GM12878 (cell line): ENCODE measurements around the gene ARAP2. TPM values are rescaled to one million over a fixed set of nuclear protein-coding genes. Genes with fewer than 3 reads are reported as not detected.

Experiments
- ATAC-seq: fragments of 200-7000 bp; cut with Tn5 transposase; 3 replicates; pipeline ENCODE4 v1.9.1; 2020; ENCODE audit warnings: mild to moderate bottlenecking, moderate library complexity
- BruUV-seq: library from RNA; stranded (reverse); fragments of 400-500 nt; replicated peaks from 2 replicates; lab custom pipeline; 2021; lab: Mats Ljungman, UMichigan
- CTCF ChIA-PET: fragments of 300-600 bp; sonication (Branson Sonifier 250); formaldehyde crosslinking; extraction: SDS; loops from one replicate; lab custom pipeline; 2021; ENCODE audit warnings: inconsistent platforms; lab: Yijun Ruan, JAX
- POLR2A ChIA-PET: fragments of 350-600 bp; formaldehyde crosslinking; extraction: SDS; loops from one replicate; lab custom pipeline; 2021; ENCODE audit warnings: inconsistent platforms; lab: Charles Lee
- RAD21 ChIA-PET: fragments of 300-600 bp; sonication (Branson Sonifier 250); formaldehyde crosslinking; loops from one replicate; lab custom pipeline; 2023; ENCODE audit warnings: antibody characterized with exemption; ENCODE audit not compliant: unreplicated experiment; lab: Charles Lee
- SMC1A ChIA-PET: fragments of 300-600 bp; sonication (Branson Sonifier 250); formaldehyde crosslinking; loops from one replicate; lab custom pipeline; 2023; ENCODE audit not compliant: unreplicated experiment, uncharacterized antibody; lab: Charles Lee
- DNase-seq: peaks from one replicate; pipeline ENCODE4 v3.0.0-alpha.2; 2011; ENCODE audit warnings: low read depth, low spot score
- FAIRE-seq: peaks from 3 replicates; lab custom pipeline; 2011; peaks lifted over from hg19 to GRCh38; lab: Jason Lieb, UNC
- H2AFZ ChIP-seq: 2 replicates; pipeline ENCODE4 v1.6.0; 2011; ENCODE audit warnings: low read depth, low read length, control low read depth; ENCODE audit not compliant: control insufficient read depth
- H3K27ac ChIP-seq: 2 replicates; pipeline ENCODE4 v1.5.1; 2011; ENCODE audit warnings: control low read depth; ENCODE audit not compliant: control insufficient read depth, insufficient read depth
- H3K27me3 ChIP-seq, 2 experiments: replicated peaks in 1 of 2; 2 replicates each; pipeline versions ENCODE4 v1.6.0 to v1.6.1; 2011; ENCODE audit warnings: low read length in 1 of 2; ENCODE audit not compliant: control insufficient read depth in 2 of 2, insufficient read depth in 2 of 2
- H3K36me3 ChIP-seq, 2 experiments: 2 replicates each; pipeline ENCODE4 v1.5.1; 2011; ENCODE audit warnings: low read length in 1 of 2; ENCODE audit not compliant: control insufficient read depth in 2 of 2, insufficient read depth in 2 of 2
- H3K4me1 ChIP-seq: 2 replicates; pipeline ENCODE4 v1.6.1; 2011; ENCODE audit warnings: mild to moderate bottlenecking, low read length, moderate library complexity, mixed read lengths; ENCODE audit not compliant: control insufficient read depth, insufficient read depth
- H3K4me2 ChIP-seq: 2 replicates; pipeline ENCODE4 v1.6.0; 2011; ENCODE audit warnings: control low read depth; ENCODE audit not compliant: control insufficient read depth, insufficient read depth
- H3K4me3 ChIP-seq: fragments of 200-600 bp; sonication (generic); 2 replicates; pipeline ENCODE4 v1.5.1; 2016
- H3K79me2 ChIP-seq: 2 replicates; pipeline ENCODE4 v1.6.0; 2011; ENCODE audit warnings: low read length; ENCODE audit not compliant: control insufficient read depth, insufficient read depth
- H3K9ac ChIP-seq: 2 replicates; pipeline ENCODE4 v1.8.0; 2011; ENCODE audit warnings: low read length, control low read depth, mixed read lengths; ENCODE audit not compliant: control insufficient read depth, insufficient read depth
- H3K9me3 ChIP-seq: replicated peaks from 3 replicates; pipeline ENCODE4 v1.5.1; 2011; ENCODE audit warnings: mild to moderate bottlenecking, low read length; ENCODE audit not compliant: control insufficient read depth, insufficient read depth
- H4K20me1 ChIP-seq: 2 replicates; pipeline ENCODE4 v1.6.0; 2011; ENCODE audit not compliant: control insufficient read depth, insufficient read depth
- BHLHE40 ChIP-seq, 2 experiments: fragments of 450-650 bp in 1 of 2; IDR thresholded peaks; 2 replicates each; pipeline ENCODE4 v1.6.1; 2011 to 2017; ENCODE audit warnings: low read depth in 2 of 2, borderline replicate concordance in 1 of 2, improper control_type of control experiment in 1 of 2, low read length in 1 of 2, mild to moderate bottlenecking in 1 of 2
- DPF2 ChIP-seq: fragments of 450-650 bp; IDR thresholded peaks from 2 replicates; pipeline ENCODE4 v1.6.1; 2017; ENCODE audit warnings: mild to moderate bottlenecking
- EP300 ChIP-seq, 2 experiments: fragments of 150-350 bp in 1 of 2; IDR thresholded peaks; 2 replicates each; pipeline ENCODE4 v1.6.1; 2011 to 2012; ENCODE audit warnings: low read depth in 2 of 2, low read length in 2 of 2, borderline replicate concordance in 1 of 2, improper control_type of control experiment in 1 of 2, inconsistent platforms in 1 of 2; ENCODE audit not compliant: control insufficient read depth in 1 of 2
- ETV6 ChIP-seq, 2 experiments: fragments of 450-650 bp in 1 of 2; IDR thresholded peaks in 1 of 2; conservative IDR thresholded peaks in 1 of 2; 2 replicates each; pipeline ENCODE4 v1.6.1; 2014; ENCODE audit warnings: antibody characterized with exemption in 1 of 2, borderline replicate concordance in 1 of 2, low read depth in 1 of 2, mild to moderate bottlenecking in 1 of 2, moderate library complexity in 1 of 2
- KAT2A ChIP-seq: conservative IDR thresholded peaks from 2 replicates; pipeline ENCODE4 v1.6.1; 2011; ENCODE audit warnings: low read depth, low read length; ENCODE audit not compliant: control insufficient read depth
- KDM1A ChIP-seq: fragments of 200-600 bp; sonication (generic); IDR thresholded peaks from 2 replicates; pipeline ENCODE4 v1.6.1; 2016; ENCODE audit warnings: borderline replicate concordance
- POLR2A ChIP-seq: IDR thresholded peaks from 2 replicates; pipeline ENCODE4 v1.6.1; 2011; ENCODE audit warnings: low read depth, mild to moderate bottlenecking, low read length
- RAD51 ChIP-seq: fragments of 450-650 bp; IDR thresholded peaks from 2 replicates; pipeline ENCODE4 v1.6.1; 2016; ENCODE audit warnings: moderate library complexity, mild to moderate bottlenecking, inconsistent platforms
- SMARCA5 ChIP-seq: fragments of 450-650 bp; IDR thresholded peaks from 2 replicates; pipeline ENCODE4 v1.6.1; 2017; ENCODE audit warnings: mild to moderate bottlenecking
- SMC3 ChIP-seq: IDR thresholded peaks from 2 replicates; pipeline ENCODE4 v1.6.1; 2011; ENCODE audit warnings: low read length, improper control_type of control experiment, borderline replicate concordance
- TARDBP ChIP-seq: IDR thresholded peaks from 2 replicates; pipeline ENCODE4 v1.6.1; 2016; ENCODE audit warnings: borderline replicate concordance
- TCF7 ChIP-seq: IDR thresholded peaks from 2 replicates; pipeline ENCODE4 v1.6.1; 2014; ENCODE audit warnings: antibody characterized with exemption, borderline replicate concordance
- YY1 ChIP-seq: IDR thresholded peaks from 2 replicates; pipeline ENCODE4 v1.6.1; 2011; ENCODE audit warnings: low read depth, mild to moderate bottlenecking, low read length
- ZNF274 ChIP-seq: IDR thresholded peaks from one replicate; pipeline ENCODE4 v1.8.0; 2011; ENCODE audit not compliant: insufficient read length, insufficient read depth
- WGBS: methylation state at CpG from one replicate; pipeline ENCODE4 v1.1.6; 2016; ENCODE audit warnings: low lambda C conversion rate; ENCODE audit not compliant: insufficient replicate concordance, insufficient coverage; ENCODE audit errors: missing lambda C conversion rate; 5-methylcytosine and 5-hydroxymethylcytosine counted together
- in situ Hi-C: fragments of 300-500 bp; cut with MboI; formaldehyde crosslinking; loops from 9 replicates; pipeline ENCODE4 v1.14.3; 2018; ENCODE audit warnings: mixed read lengths
- intact Hi-C: fragments of 100-400 bp; cut with micrococcal nuclease; formaldehyde crosslinking; loops from one replicate; pipeline ENCODE4 v1.14.2; 2022; ENCODE audit not compliant: unreplicated experiment
- polyA plus RNA-seq, 11 experiments: library from polyadenylated mRNA; depleted of rRNA in 4 of 11; unstranded in 6 of 11; stranded (reverse) in 5 of 11; fragments of >200 nt; fragmentation: Nextera tagmentation in 4 of 11; fragmentation: Illumina TruSeq in 1 of 11; extraction: Ambion mirVana in 4 of 11; extraction: Trizol in 1 of 11; gene quantifications; 1 replicate in 1 of 11; 2 replicates in 10 of 11; pipeline versions ENCODE4 v1.2.1 to v1.2.3, GENCODE V29; 2011 to 2016; ENCODE audit warnings: inconsistent platforms in 2 of 11, missing spikeins in 2 of 11, low read depth in 1 of 11
- total RNA-seq, 4 experiments: library from RNA; depleted of rRNA in 3 of 4; stranded (reverse); fragments of >200 nt in 3 of 4; fragmentation: Illumina TruSeq in 1 of 4; extraction: Trizol in 1 of 4; gene quantifications; 2 replicates each; pipeline versions ENCODE4 v1.2.1 to v1.2.3, GENCODE V29; 2013 to 2021
- TF ChIP-seq, protein P1 (sequence below): fragments of 150-350 bp; IDR thresholded peaks from 2 replicates; pipeline ENCODE4 v1.6.1; 2014; ENCODE audit warnings: mild to moderate bottlenecking, low read depth, low read length

Gene ARAP2
- total and polyA plus RNA-seq, 10 of the 15 experiments (the other 5 are each of a cell fraction or from before 2014, with no cell fraction given), result 5.4 to 36.1 (median 12.2) TPM

GRCh38 chr4:36038491-36038890 lies 205.8 kb downstream of the ARAP2 start:
- TF ChIP-seq EP300 (IDR thresholded peaks at IDR 0.05; ENCODE audit: borderline replicate concordance in 1 of 2, control insufficient read depth in 1 of 2, low read depth in 2 of 2, low read length in 2 of 2) (no peak), SMC3 (no peak)
- TF ChIP-seq, all 136 proteins: peak for 0
- no peaks in the 10 kb centered on the region for H3K36me3 ChIP-seq
- no peak overlapping the region for H3K9ac ChIP-seq
- H3K4me3 ChIP-seq, result no peak overlapping the region
- no peaks in the 10 kb centered on the region for H3K27me3 ChIP-seq
- no peaks in the 10 kb centered on the region for H3K4me1 ChIP-seq
- in situ Hi-C loops (no loop called here), intact Hi-C loops (no loop called here)
- DNase-seq, result no peak
- no peak overlapping the region for H2AFZ ChIP-seq
- WGBS, result 87% methylated on average over 1 of the region's 1 CpG
- H3K9me3 ChIP-seq, result no peaks in the 10 kb centered on the region
- H4K20me1 ChIP-seq, result no peaks in the 10 kb centered on the region
- CTCF ChIA-PET, result no interaction called here
- no peak for ATAC-seq
- no peaks in the 10 kb centered on the region for H3K79me2 ChIP-seq
- POLR2A ChIA-PET, result no interaction called here
- RAD21 ChIA-PET, result interaction anchor here (1.4 kb wide), 1 partner anchor 104 kb away, joined by 3 read pairs; no protein-coding TSS in a partner anchor
- FAIRE-seq, result no peak
- no peak overlapping the region for H3K27ac ChIP-seq
- SMC1A ChIA-PET, result interaction anchor here (0.8 kb wide), 1 partner anchor 172 kb away, joined by 4 read pairs; no protein-coding TSS in a partner anchor
- no peak overlapping the region for H3K4me2 ChIP-seq
- BruUV-seq, result no TSS peak

DNA sequence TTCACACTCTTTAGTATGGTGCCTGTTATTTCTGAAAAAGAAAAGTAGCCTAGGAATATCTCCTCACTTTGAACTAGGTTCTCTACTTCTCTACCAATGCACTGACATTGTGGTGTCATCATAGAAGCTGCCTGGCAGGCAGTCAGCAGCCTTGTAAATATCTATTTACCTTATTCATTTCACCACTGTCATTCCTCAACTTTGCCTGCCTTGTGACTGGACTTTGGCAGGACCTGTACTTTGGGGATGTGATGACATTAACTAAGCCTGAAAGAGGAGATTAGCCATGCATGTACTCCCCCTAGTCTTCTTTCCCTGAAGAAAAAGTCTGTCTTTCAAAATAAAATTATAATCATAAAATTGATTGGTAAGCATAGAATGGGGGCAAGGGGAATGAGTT lies 207.2 kb downstream of the ARAP2 start:
- Histone ChIP-seq H3K79me2 (no peaks in the 10 kb centered on the region), H3K27me3 (no peaks in the 10 kb centered on the region), H3K9me3 (no peaks in the 10 kb centered on the region; the same call in 2 of the 3 replicates), H3K27ac (no peak overlapping the region), H3K4me1 (no peaks in the 10 kb centered on the region), H3K36me3 (no peaks in the 10 kb centered on the region), H4K20me1 (no peaks in the 10 kb centered on the region), H3K4me3 (no peak overlapping the region)
- no peak for DNase-seq
- intact Hi-C loops (no loop called here), in situ Hi-C loops (no loop called here)
- ChIA-PET POLR2A (no interaction called here), SMC1A (interaction anchor here (1.3 to 2.2 kb wide), 2 partner anchors 10 to 39 kb away, joined by 3 to 6 read pairs; no protein-coding TSS in a partner anchor), CTCF (interaction anchor here (1.2 kb wide), 1 partner anchor 18 kb away, joined by 3 read pairs; no protein-coding TSS in a partner anchor)
- TF ChIP-seq ZNF274 (no peak), KDM1A (no peak), KAT2A (no peak), ETV6 (conservative IDR thresholded peaks at IDR 0.05 in 1 of 2, IDR thresholded peaks at IDR 0.05 in 1 of 2; ENCODE audit: borderline replicate concordance in 1 of 2, low read depth in 1 of 2) (no peak), TARDBP (no peak), SMARCA5 (no peak), DPF2 (no peak), POLR2A (no peak), RAD51 (no peak), TCF7 (no peak), BHLHE40 (IDR thresholded peaks at IDR 0.05; ENCODE audit: borderline replicate concordance in 1 of 2, low read depth in 2 of 2, low read length in 1 of 2) (no peak), YY1 (no peak)
- TF ChIP-seq, protein P1, sequence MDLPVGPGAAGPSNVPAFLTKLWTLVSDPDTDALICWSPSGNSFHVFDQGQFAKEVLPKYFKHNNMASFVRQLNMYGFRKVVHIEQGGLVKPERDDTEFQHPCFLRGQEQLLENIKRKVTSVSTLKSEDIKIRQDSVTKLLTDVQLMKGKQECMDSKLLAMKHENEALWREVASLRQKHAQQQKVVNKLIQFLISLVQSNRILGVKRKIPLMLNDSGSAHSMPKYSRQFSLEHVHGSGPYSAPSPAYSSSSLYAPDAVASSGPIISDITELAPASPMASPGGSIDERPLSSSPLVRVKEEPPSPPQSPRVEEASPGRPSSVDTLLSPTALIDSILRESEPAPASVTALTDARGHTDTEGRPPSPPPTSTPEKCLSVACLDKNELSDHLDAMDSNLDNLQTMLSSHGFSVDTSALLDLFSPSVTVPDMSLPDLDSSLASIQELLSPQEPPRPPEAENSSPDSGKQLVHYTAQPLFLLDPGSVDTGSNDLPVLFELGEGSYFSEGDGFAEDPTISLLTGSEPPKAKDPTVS, result no peak
- TF ChIP-seq, all 136 proteins: peak for 0
- Histone ChIP-seq H3K9ac (no peak overlapping the region), H2AFZ (no peak overlapping the region), H3K4me2 (no peak overlapping the region)
- ATAC-seq (no peak), FAIRE-seq (no peak)
- no TSS peak for BruUV-seq
- RAD21 ChIA-PET, result no interaction called here
